TTC549 (cell line): ENCODE data around the gene GLI2.

Experiments used
- FAIRE-seq: peaks from 2 replicates; lab custom pipeline; 2012; peaks lifted over from hg19 to GRCh38; lab: Jason Lieb, UNC

GLI2 gene

GRCh38 chr2:120738786-120739437, 3.2 kb downstream of the GLI2 start:
- no peak for FAIRE-seq

GRCh38 chr2:120739438-120740090, 3.9 kb downstream of the GLI2 start:
- FAIRE-seq = no peak

GRCh38 chr2:120740375-120740764, 4.7 kb downstream of the GLI2 start:
- no peak for FAIRE-seq

- no peak for FAIRE-seq
These were observed 5.3 kb downstream of the GLI2 start for GRCh38 chr2:120740765-120741524.

GRCh38 chr2:120741571-120742561, 6.2 kb downstream of the GLI2 start:
- FAIRE-seq = no peak

GRCh38 chr2:120743657-120744056, 8.0 kb downstream of the GLI2 start:
- FAIRE-seq = no peak

GRCh38 chr2:120744817-120745216, 9.1 kb downstream of the GLI2 start:
- FAIRE-seq = no peak

- FAIRE-seq = no peak
These were observed 9.9 kb downstream of the GLI2 start for GRCh38 chr2:120745420-120746111.

- no peak for FAIRE-seq
These were observed 10.5 kb downstream of the GLI2 start for GRCh38 chr2:120746144-120746543.

- no peak for FAIRE-seq
These were observed 11.6 kb downstream of the GLI2 start for GRCh38 chr2:120747281-120747680.

- FAIRE-seq = no peak
These were observed 12.0 kb downstream of the GLI2 start for GRCh38 chr2:120747706-120748105.

GRCh38 chr2:120748310-120748709, 12.6 kb downstream of the GLI2 start:
- no peak for FAIRE-seq

- FAIRE-seq = no peak
These were observed 13.1 kb downstream of the GLI2 start for GRCh38 chr2:120748741-120749140.

GRCh38 chr2:120749506-120750431, 14.1 kb downstream of the GLI2 start:
- FAIRE-seq = no peak

GRCh38 chr2:120750488-120751210, 15.0 kb downstream of the GLI2 start:
- no peak for FAIRE-seq

GRCh38 chr2:120751553-120751952, 15.9 kb downstream of the GLI2 start:
- no peak for FAIRE-seq

- FAIRE-seq = no peak
These were observed 18.6 kb downstream of the GLI2 start for GRCh38 chr2:120754067-120754960.
